Hematopoietic multipotent progenitor cell treated with erythropoietin and hydrocortisone succinate and interleukin-3 and kit ligand, for 6 days (in vitro differentiated cells): ENCODE results near the gene MOB1A.
"Not testable (repeated sequence)": the region's sequence is repeated elsewhere in the genome, so short reads cannot be mapped to it uniquely, and the experiment has no call there.

ENCODE experiments used
- DNase-seq: peaks from one replicate; pipeline ENCODE4 v3.0.0-alpha.2; 2015

MOB1A gene

GRCh38 chr2:74198461-74199274, 20.0 kb upstream of the MOB1A start, which contains the start of gene MTHFD2:
MTHFD2 (plus strand) TSS chr2:74198615; CDS start chr2:74198642, 27 bp downstream.
- DNase-seq = peak; percentile 100

DNA sequence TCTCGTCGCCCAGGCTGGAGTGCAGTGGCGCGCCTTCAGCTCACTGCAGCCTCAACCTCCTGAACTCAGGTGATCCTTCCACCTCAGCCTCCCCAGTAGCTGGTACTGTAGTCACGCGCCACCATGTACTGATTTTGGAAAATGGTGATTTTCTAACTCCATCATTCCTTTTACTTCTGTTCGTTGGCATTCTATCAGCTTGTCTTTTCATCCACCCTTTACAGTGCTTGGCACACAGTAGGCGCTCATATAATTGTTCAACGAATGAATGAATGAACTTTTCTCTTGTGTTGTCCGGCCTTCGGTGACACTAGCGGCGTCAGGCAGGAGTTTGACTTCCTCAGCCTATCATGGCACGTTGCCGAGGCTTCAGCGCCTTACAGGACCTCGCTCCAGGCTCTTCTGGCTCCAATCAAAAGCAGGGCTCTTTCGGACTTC, 19.4 kb upstream of the MOB1A start:
- DNase-seq = no peak

DNA sequence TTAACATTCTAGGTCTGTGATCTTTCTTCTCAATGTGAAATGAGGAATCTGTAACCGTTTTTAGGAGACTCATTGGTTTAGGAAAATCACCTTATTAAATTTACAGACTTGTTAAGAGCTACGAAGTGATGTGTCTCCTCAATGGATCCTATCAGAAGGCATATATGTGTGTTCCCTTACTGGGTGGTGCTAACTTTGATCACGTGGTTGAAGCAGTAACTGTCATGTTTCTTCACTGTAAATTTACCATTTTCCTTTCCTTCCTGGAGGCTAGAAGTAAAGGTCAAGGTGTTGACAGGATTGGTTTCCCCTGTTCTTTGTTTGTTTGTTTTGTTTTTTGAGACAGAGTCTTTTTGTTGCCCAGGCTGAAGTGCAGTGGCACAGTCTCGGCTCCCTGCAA, 18.4 kb upstream of the MOB1A start:
- no peak for DNase-seq

DNA sequence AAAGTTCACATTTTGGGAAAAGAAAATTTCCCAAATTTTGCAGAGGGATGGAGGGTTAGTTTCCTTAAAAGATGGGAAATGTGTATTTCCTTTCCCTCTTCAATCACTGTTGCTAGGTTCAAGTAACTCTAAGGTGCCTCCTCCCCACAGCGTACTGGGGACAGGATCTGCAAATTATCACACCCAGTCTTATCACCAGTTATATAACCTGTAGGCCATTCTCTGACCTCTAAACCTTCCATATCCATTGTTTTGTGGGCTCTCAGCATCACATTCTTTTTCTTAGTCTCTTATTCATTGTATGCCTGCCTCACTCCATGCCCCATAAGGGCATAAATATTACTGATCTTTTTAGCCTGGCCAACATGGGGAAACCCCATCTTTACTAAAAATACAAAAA, 16.1 kb upstream of the MOB1A start:
- no peak for DNase-seq

GRCh38 chr2:74191596-74192380, 13.1 kb upstream of the MOB1A start:
- DNase-seq = no peak

- no peak for DNase-seq
Observed at GRCh38 chr2:74188696-74189095, 10.0 kb upstream of the MOB1A start.

- DNase-seq = peak; percentile 10
Observed at GRCh38 chr2:74188018-74188601, 9.4 kb upstream of the MOB1A start.

DNA sequence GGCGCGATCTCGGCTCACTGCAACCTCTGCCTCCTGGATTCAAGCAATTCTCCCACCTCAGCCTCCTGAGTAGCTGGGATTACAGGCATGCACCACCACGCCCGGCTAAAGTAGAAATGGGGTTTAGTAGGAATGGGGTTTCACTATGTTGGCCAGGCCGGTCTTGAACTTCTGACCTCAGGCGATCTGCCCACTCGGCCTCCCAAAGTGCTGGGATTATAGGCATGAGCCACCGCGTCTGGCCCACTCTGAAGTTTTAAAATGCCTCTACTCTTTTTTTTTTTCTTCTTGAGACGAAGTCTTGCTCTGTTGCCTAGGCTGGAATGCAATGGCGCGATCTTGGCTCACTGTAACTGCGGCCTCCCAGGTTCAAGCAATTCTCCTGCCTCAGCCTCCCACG, 8.0 kb upstream of the MOB1A start:
- DNase-seq = not testable (repeated sequence)

- DNase-seq = peak; percentile 99
Observed at GRCh38 chr2:74186038-74186437, 7.4 kb upstream of the MOB1A start.

DNA sequence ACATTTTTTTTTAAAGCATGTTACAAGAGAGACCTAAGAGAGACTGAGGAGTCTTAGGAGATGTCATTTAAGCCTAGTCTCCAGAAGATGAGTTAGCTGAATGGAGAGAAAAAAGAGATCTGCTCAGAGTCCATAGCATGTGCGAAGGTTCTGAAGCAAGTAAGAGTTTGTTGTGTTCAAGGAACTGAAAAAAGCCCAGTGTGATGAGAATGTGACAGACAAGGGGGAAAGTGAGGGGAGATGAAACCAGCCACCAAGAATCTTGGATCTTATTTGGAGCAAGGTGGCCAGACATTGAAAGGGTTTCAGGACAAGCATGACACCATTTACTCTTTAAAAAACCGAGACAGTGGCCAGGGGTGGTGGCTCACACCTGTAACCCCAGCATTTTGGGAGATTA, 5.2 kb upstream of the MOB1A start:
- no peak for DNase-seq

DNA sequence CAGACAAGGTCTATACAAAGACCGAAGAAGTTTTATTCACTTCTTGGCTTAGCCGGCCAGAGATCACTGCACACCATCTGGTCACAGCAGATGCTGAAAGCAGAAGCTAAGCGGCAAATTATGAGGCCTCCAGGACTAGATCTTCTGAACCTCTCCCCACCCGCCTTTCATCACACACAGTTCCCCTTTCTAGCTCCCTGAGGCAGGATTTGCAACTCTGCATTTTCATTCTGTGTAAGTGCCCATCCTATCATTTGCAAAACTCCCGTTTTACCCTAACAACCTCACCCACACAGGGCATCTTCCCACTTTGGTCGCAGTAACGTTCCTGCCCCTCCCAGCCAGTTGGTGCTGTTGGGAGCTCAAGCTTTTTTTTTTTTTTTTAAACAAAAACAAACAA, 3.1 kb upstream of the MOB1A start:
- DNase-seq = peak; percentile 95

DNA sequence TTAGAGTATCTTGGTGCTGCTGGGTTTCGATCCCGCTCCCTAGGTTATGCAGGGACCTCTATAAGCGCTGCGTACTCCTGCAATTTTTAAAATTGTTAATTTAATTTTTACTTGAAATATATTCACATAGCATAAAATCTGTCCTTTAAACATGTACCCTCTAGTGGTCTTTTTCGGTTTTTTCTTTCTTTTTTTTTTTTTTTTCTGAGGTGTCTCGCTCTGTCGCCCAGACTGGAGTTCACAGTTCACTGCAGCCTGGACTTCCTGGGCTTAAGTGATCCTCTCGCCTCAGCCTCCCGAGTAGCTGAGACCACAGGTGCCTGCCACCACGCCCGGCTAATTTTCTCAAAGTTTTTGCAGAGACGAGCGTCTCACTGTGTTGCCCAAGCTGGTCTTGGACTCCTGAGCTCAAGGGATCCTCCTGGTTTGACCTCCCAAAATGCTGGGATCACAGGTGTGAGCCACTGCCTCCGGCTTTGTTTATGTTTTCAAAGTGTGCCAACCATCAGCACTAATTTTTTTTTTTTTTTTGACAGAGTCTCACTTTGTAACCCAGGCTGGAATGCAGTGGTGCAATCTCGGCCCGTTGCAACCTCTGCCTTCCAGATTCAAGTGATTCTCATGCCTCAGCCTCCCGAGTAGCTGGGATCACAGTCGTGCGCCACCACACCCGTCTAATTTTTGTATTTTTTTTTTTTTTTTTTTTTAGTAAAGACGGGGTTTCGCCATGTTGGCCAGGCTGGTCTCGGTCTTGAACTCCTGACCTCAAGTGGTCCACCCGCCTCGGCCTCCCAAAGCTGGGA, 585 bp upstream of the MOB1A start:
- no peak for DNase-seq

- no peak for DNase-seq
Observed at GRCh38 chr2:74177696-74178095, 983 bp downstream of the MOB1A start.

- no peak for DNase-seq
Observed at GRCh38 chr2:74174909-74175308, 3.8 kb downstream of the MOB1A start.

- DNase-seq = no peak
Observed at GRCh38 chr2:74168739-74169138, 9.9 kb downstream of the MOB1A start.

- DNase-seq = no peak
Observed at GRCh38 chr2:74164761-74165160, 13.9 kb downstream of the MOB1A start.

GRCh38 chr2:74162951-74163350, 15.7 kb downstream of the MOB1A start:
- peak; percentile 53 for DNase-seq

DNA sequence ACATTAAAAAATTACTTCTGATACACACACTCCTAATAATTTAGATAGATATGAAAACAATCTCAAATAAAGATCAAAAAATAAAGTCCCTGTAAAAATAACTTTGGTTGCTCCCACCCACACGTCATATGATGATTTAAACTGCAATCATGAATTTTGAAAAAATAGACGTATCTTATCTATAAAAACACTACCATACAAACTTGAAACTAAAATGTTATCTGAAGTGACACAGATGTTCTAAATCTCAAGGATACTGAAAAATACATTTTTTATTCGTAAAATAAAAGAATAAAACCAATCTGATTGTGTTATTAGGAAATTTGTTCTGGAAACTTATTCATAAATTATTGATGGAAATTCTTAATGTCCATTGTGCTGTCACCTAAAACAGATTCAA, 22.8 kb downstream of the MOB1A start:
- peak; percentile 50 for DNase-seq

DNA sequence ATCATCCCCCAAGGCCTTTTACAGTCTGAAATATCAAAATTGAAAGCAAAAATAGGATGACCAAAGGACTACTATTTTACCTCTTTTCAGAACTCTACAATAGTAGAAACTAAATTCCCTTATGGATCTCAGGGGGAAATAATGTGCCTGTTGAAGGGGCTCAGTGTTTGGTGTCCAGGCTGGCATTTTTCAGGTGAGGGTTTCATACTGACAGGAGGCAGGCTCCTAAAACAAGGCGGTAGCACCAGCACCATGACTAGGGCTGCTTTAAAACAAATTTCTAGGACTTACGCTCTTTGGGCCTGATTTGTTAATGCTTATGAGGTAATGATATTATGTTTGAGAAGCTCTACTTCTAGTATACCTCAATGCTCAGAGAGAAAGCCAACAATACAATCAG, 25.7 kb downstream of the MOB1A start:
- no peak for DNase-seq

DNA sequence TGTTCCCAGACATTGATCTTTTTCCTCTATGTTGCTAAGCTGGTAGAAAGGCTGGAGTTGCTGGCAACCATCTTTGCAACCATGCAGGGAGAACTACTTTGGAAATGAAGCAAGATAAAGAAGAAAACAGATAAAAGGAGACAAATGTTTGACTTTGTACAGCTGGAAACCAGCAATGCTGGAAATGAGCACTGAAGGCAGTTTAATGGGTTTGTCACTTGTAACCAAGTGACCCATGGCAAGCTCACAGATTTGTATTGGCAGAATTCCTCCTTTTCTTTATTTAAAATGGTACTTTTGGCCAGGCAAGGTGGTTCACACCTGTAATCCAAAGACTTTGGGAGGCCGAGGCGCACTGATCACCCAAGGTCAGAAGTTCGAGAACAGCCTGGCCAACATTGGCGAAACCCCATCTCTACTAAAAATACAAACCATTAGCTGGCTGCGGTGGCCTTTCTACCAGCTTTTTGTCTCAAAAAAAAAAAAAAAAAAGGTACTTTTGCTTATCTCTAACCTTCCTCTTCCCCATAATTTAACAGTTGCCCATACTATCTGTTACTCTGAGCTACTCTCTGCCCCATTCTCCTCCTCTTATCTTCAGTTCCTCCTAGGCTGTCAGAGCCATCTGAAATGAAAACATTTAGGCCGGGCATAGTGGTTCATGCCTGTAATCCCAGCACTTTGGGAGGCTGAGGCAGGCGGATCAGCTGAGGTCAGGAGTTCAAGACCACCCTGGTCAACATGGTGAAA, 28.9 kb downstream of the MOB1A start:
- peak; percentile 86 for DNase-seq

GRCh38 chr2:74149247-74149525, 29.5 kb downstream of the MOB1A start:
- DNase-seq = peak; percentile 70
